Stimulated activated CD4-positive, alpha-beta T cell treated with anti-CD3 and anti-CD28 coated beads, Interleukin-4, amount 100 ng/mL, for 48 hours (primary cell): Measurements from ENCODE around the gene FHOD1.

Experiments used
- DNase-seq, 2 donors: peaks; one replicate each; pipeline ENCODE4 v3.0.0-alpha.2; 2020; ENCODE audit warnings: low read depth in 2 of 2

FHOD1 gene

GRCh38 chr16:67249178-67250044 lies 2.1 kb upstream of the FHOD1 start:
- no peak for DNase-seq

- DNase-seq, result peak in 1 of 2 donors; percentile 18
Observed at GRCh38 chr16:67248401-67249177, 1.3 kb upstream of the FHOD1 start, which contains the start of gene SLC9A5. SLC9A5 (plus strand) TSS chr16:67248979; CDS start chr16:67249015, 36 bp downstream.

- no peak for DNase-seq
Observed at GRCh38 chr16:67248073-67248400, 756 bp upstream of the FHOD1 start.

- no peak for DNase-seq
Observed at GRCh38 chr16:67246756-67247191, 507 bp downstream of the FHOD1 start.

- peak in 1 of 2 donors; percentile 54 for DNase-seq
Observed at GRCh38 chr16:67246081-67246755, 1.1 kb downstream of the FHOD1 start.

GRCh38 chr16:67245674-67246080 lies 1.6 kb downstream of the FHOD1 start:
- no peak for DNase-seq

- DNase-seq, result no peak
Observed at GRCh38 chr16:67245186-67245585, 2.1 kb downstream of the FHOD1 start.

- DNase-seq, result peak; percentile 55 to 71
Observed at GRCh38 chr16:67244387-67245185, 2.7 kb downstream of the FHOD1 start.

- DNase-seq, result no peak
Observed at GRCh38 chr16:67243481-67243880, 3.8 kb downstream of the FHOD1 start.

GRCh38 chr16:67242138-67242730 lies 5.0 kb downstream of the FHOD1 start:
- DNase-seq, result no peak

- DNase-seq, result no peak
Observed at GRCh38 chr16:67241008-67241900, 6.0 kb downstream of the FHOD1 start.

- no peak for DNase-seq
Observed at GRCh38 chr16:67240506-67240905, 6.8 kb downstream of the FHOD1 start.

GRCh38 chr16:67238806-67239470 lies 8.3 kb downstream of the FHOD1 start:
- DNase-seq, result no peak

GRCh38 chr16:67238278-67238575 lies 9.1 kb downstream of the FHOD1 start:
- DNase-seq, result no peak

GRCh38 chr16:67237396-67238277 lies 9.6 kb downstream of the FHOD1 start:
- no peak for DNase-seq

GRCh38 chr16:67236563-67237395 lies 10.5 kb downstream of the FHOD1 start:
- peak; percentile 73 to 93 for DNase-seq

GRCh38 chr16:67235816-67236562 lies 11.3 kb downstream of the FHOD1 start:
- no peak for DNase-seq
